ENCODE results near the gene PSKH1. TPM values are rescaled to one million over a fixed set of nuclear protein-coding genes. Genes with fewer than 3 reads are reported as not detected.

The PSKH1 gene
- total and polyA plus RNA-seq, 9 of the 15 experiments (the other 6 are each of a cell fraction or from before 2014, with no cell fraction given), result 0.96 to 20.9 (median 9.4) TPM

DNA sequence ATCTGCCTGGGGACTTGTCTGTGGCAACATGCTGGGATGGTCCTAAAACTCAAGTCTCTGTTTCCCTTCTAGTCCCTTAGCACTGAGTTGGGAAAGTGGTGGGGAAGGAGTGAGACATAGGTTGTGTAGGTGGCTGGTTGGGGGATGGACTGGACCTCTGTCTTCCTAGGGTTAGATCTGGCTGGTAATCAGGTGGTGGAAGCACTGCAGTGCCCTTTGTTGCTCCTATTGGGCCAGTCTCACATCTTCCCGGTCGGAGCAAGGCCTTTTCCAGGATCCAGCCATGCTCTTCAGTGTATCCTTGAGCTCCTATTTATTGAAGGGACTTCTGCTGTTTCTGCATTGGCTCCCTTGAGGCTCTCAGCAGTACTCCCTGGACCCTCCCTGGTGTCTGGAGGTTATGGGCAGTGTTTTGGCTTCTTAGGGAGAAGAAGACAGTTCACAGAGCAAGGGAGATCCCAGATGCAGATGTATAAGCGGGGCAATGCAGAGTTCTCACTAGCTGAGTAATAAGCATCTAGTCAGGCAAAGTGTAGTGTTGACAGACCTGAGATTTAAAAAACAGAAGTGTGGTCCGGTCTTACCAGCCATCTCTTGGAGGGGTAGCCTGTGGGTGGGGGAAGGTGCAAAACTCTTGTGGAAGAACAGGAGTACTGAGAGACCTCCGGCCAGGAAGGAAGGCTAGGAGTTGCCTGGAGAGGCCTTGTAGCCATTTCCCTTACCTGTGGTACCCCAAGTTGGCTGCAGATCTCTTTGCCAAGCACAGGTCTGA lies 47.6 kb upstream of the PSKH1 start:
- peaks cover 37 to 57% of the 10 kb centered on the region in 2 experiments for H3K4me1 ChIP-seq (replicated peaks in 1 of 2; ENCODE audit: control insufficient read depth in 2 of 2, insufficient read depth in 2 of 2, low read length in 2 of 2)
- WGBS (ENCODE audit: insufficient coverage, low coverage, missing lambda C conversion rate), result 37% methylated on average over 5 of the region's 5 CpGs
- DNase-seq (ENCODE audit: extremely low read depth in 1 of 4, low spot score in 3 of 4), result peak in 1 of 4 experiments; percentile 20

More for the DNA sequence above, 47.6 kb upstream of the PSKH1 start:
- no peaks in the 10 kb centered on the region; the same call in 1 of the 2 replicates for H4K20me1 ChIP-seq (replicated peaks; ENCODE audit: control insufficient read depth, insufficient read depth, low read length)
- intact Hi-C loops (cut with micrococcal nuclease) (loop anchor here (2.0 kb wide), 1 partner anchor 47 kb away; the partner anchor contains the start of gene PSKH1), in situ Hi-C loops (cut with MboI) (no loop called here)
- no TSS peak for BruUV-seq (replicated peaks)
- TF ChIP-seq MEF2A (IDR thresholded peaks at IDR 0.05; ENCODE audit: control insufficient read depth, low read depth, low read length) (no peak), ZNF764 (CRISPR knock-in tag; IDR thresholded peaks at IDR 0.05; ENCODE audit: low read depth) (no peak), MED1 (CRISPR knock-in tag; IDR thresholded peaks at IDR 0.05; ENCODE audit: borderline replicate concordance) (no peak), NELFE (IDR thresholded peaks at IDR 0.05; ENCODE audit: insufficient read depth, insufficient read length) (no peak), GATA2 (CRISPR knock-in tag; IDR thresholded peaks at IDR 0.05) (no peak), FOXK2 (conservative IDR thresholded peaks at IDR 0.05 in 1 of 2, IDR thresholded peaks at IDR 0.05 in 1 of 2; ENCODE audit: low read depth in 2 of 2) (no peak)
- TF ChIP-seq, protein P1, sequence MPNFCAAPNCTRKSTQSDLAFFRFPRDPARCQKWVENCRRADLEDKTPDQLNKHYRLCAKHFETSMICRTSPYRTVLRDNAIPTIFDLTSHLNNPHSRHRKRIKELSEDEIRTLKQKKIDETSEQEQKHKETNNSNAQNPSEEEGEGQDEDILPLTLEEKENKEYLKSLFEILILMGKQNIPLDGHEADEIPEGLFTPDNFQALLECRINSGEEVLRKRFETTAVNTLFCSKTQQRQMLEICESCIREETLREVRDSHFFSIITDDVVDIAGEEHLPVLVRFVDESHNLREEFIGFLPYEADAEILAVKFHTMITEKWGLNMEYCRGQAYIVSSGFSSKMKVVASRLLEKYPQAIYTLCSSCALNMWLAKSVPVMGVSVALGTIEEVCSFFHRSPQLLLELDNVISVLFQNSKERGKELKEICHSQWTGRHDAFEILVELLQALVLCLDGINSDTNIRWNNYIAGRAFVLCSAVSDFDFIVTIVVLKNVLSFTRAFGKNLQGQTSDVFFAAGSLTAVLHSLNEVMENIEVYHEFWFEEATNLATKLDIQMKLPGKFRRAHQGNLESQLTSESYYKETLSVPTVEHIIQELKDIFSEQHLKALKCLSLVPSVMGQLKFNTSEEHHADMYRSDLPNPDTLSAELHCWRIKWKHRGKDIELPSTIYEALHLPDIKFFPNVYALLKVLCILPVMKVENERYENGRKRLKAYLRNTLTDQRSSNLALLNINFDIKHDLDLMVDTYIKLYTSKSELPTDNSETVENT (CRISPR knock-in tag; IDR thresholded peaks at IDR 0.05), result no peak
- FAIRE-seq, result peak; percentile 11
- no peaks in the 10 kb centered on the region for H3K27me3 ChIP-seq (ENCODE audit: control insufficient read depth in 2 of 2, insufficient read depth in 2 of 2, low read length in 2 of 2)
- peak overlapping the region; percentile 99 for H3K4me3 ChIP-seq
- CTCF ChIA-PET (ENCODE audit: low intra/inter-chr PET ratio), result no interaction called here
- H3K36me3 ChIP-seq (ENCODE audit: control insufficient read depth, insufficient read depth, low read length), result peaks cover 27% of the 10 kb centered on the region
- peak overlapping the region; percentile 77 for H3K27ac ChIP-seq (ENCODE audit: extremely low read depth, low read depth, low read length)
- peak overlapping the region; percentile 94; a peak in 3 of 4 replicates for H3K9ac ChIP-seq (ENCODE audit: insufficient read depth in 1 of 2, low read depth in 2 of 2, low read length in 2 of 2)
- POLR2A ChIA-PET, result interaction anchor here (0.6 to 2.7 kb wide), 15 partner anchors 10 to 383 kb away, joined by 3 to 10 read pairs (median 4); partner anchors contain the start of genes NFATC3 and PARD6A
- peaks cover 4% of the 10 kb centered on the region for H3K9me1 ChIP-seq (ENCODE audit: control insufficient read depth, insufficient read depth, low read length)
- no peak for ATAC-seq
- H3K4me2 ChIP-seq (ENCODE audit: insufficient read depth, low read length), result peak overlapping the region; percentile 84
- peak overlapping the region; percentile 81; the same call in 1 of the 2 replicates for H2AFZ ChIP-seq (ENCODE audit: low read depth, low read length)
- peaks cover 76% of the 10 kb centered on the region for H3K79me2 ChIP-seq (ENCODE audit: control insufficient read depth, insufficient read depth, low read length)
- H3K9me3 ChIP-seq (replicated peaks; ENCODE audit: control insufficient read depth, insufficient read depth, low read depth, low read length), result no peaks in the 10 kb centered on the region
